ENCODE measurements around the gene RNF169.
A peak's percentile ranks its signal among the peaks of the same experiment; 100 is the strongest.

DNA sequence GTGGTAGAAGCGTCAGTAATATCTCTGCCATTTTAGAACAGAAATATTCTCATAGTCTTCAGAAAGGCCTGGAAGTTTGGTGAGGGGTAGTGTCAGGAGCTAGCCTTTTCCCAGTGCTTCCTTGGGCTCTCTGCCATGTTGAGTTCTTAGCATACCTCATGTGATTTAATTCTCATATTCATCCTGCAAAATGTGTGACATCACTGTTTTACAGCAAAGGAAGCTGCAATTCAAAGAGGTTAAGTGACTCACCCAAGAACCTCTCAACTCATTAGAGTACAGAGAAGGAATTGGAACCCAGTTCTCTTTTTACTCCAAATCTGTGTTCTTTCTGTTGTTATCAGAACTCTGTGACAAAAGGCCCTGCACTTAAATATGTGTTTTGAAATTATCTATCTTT is 72.1 kb downstream of the RNF169 start:
- TF ChIP-seq, protein P1, sequence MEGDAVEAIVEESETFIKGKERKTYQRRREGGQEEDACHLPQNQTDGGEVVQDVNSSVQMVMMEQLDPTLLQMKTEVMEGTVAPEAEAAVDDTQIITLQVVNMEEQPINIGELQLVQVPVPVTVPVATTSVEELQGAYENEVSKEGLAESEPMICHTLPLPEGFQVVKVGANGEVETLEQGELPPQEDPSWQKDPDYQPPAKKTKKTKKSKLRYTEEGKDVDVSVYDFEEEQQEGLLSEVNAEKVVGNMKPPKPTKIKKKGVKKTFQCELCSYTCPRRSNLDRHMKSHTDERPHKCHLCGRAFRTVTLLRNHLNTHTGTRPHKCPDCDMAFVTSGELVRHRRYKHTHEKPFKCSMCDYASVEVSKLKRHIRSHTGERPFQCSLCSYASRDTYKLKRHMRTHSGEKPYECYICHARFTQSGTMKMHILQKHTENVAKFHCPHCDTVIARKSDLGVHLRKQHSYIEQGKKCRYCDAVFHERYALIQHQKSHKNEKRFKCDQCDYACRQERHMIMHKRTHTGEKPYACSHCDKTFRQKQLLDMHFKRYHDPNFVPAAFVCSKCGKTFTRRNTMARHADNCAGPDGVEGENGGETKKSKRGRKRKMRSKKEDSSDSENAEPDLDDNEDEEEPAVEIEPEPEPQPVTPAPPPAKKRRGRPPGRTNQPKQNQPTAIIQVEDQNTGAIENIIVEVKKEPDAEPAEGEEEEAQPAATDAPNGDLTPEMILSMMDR (IDR thresholded peaks at IDR 0.05), result no peak
- TF ChIP-seq POLR2A (IDR thresholded peaks at IDR 0.05; ENCODE audit: low read depth) (no peak), POLR2AphosphoS5 (IDR thresholded peaks at IDR 0.05) (peak in 1 of 2 donors; percentile 18)
